ENCODE results near the gene F7. TPM values are rescaled to one million over a fixed set of nuclear protein-coding genes. Genes with fewer than 3 reads are reported as not detected.

The F7 gene
- polyA plus RNA-seq, 4 donors: 2.0 to 4.7 (median 3.1) TPM

GRCh38 chr13:113166681-113167080 is 61.1 kb downstream of the F7 start:
- DNase-seq (ENCODE audit: low read depth in 4 of 4, low spot score in 3 of 4): no peak

GRCh38 chr13:113167155-113167554 is 61.6 kb downstream of the F7 start:
- no peak for DNase-seq (ENCODE audit: low read depth in 4 of 4, low spot score in 3 of 4)

GRCh38 chr13:113167575-113167974 is 62.0 kb downstream of the F7 start:
- DNase-seq (ENCODE audit: low read depth in 4 of 4, low spot score in 3 of 4): no peak

GRCh38 chr13:113168211-113168610 is 62.6 kb downstream of the F7 start:
- no peak for DNase-seq (ENCODE audit: low read depth in 4 of 4, low spot score in 3 of 4)

- DNase-seq (ENCODE audit: low read depth in 4 of 4, low spot score in 3 of 4): no peak
Measured at GRCh38 chr13:113169277-113170272, 64.0 kb downstream of the F7 start.

Other genes starting within 250 kb of the F7 start
- gene MCF2L, start 136.6 kb upstream of the F7 start, polyA plus RNA-seq (ENCODE audit: insufficient read length in 4 of 4): 10 to 100 TPM; 29.4 to 36.8 (median 32.9) TPM
- 10 to 100 TPM; 17.8 to 26.6 (median 21.3) TPM for gene F10, start 17.0 kb downstream of the F7 start, polyA plus RNA-seq (ENCODE audit: insufficient read length in 4 of 4)
- 1 to 10 TPM in 3 of 4 donors, under 1 TPM in 1; 0.96 to 2.8 (median 2.1) TPM for gene PROZ, start 52.9 kb downstream of the F7 start, polyA plus RNA-seq (ENCODE audit: insufficient read length in 4 of 4)
- 10 to 100 TPM; 50.1 to 61.5 (median 56.0) TPM for gene PCID2, start 102.9 kb downstream of the F7 start, polyA plus RNA-seq (ENCODE audit: insufficient read length in 4 of 4)
- gene CUL4A, start 103.8 kb downstream of the F7 start, polyA plus RNA-seq (ENCODE audit: insufficient read length in 4 of 4): 10 to 100 TPM; 74.6 to 85.3 (median 82.0) TPM
- gene LAMP1, start 191.4 kb downstream of the F7 start, polyA plus RNA-seq (ENCODE audit: insufficient read length in 4 of 4): 100 to 1,000 TPM; 190 to 196 (median 190) TPM

All from right renal pelvis (tissue), 4 donors.